ENCODE data around the gene SOCS2.

Gene SOCS2

DNA sequence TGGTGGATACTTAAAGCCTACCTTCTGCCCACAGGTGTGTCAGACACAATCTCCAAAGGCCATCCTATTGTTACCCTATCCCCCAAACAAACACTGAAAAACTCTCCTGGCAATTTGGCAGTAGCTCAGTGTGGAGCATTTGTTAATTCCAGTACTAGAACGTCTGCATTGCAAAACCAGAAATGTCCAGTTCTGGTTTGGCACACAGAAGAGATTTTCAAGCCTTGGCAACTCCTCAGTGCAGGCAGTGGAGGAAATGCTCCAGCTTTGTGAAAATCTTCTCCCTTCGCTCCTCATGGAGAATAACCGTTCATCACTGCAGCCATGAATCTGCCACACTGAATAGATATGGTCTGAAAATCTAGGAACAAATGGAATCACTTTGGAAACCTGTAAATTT, 5.3 kb upstream of the SOCS2 start:
- no peak overlapping the region for H3K27ac ChIP-seq (ENCODE audit: low read depth, low read length)
- peaks cover under 1 to 3% of the 10 kb centered on the region in 2 donors for H3K4me1 ChIP-seq (ENCODE audit: control insufficient read depth in 1 of 2, insufficient read depth in 2 of 2, low read length in 2 of 2)
- H3K4me3 ChIP-seq (ENCODE audit: low read depth in 1 of 2, low read length in 2 of 2), result no peak overlapping the region
- H3K36me3 ChIP-seq (ENCODE audit: control insufficient read depth in 1 of 2, insufficient read depth in 2 of 2, low read length in 2 of 2), result no peaks in the 10 kb centered on the region
- H3K27me3 ChIP-seq (ENCODE audit: control insufficient read depth in 1 of 2, insufficient read depth in 2 of 2, low read length in 2 of 2), result no peaks in the 10 kb centered on the region
- H3K9ac ChIP-seq (ENCODE audit: low read depth in 1 of 2, low read length in 2 of 2), result no peak overlapping the region
- no peaks in the 10 kb centered on the region for H3K9me3 ChIP-seq (ENCODE audit: control insufficient read depth in 1 of 2, low read length in 2 of 2)

DNA sequence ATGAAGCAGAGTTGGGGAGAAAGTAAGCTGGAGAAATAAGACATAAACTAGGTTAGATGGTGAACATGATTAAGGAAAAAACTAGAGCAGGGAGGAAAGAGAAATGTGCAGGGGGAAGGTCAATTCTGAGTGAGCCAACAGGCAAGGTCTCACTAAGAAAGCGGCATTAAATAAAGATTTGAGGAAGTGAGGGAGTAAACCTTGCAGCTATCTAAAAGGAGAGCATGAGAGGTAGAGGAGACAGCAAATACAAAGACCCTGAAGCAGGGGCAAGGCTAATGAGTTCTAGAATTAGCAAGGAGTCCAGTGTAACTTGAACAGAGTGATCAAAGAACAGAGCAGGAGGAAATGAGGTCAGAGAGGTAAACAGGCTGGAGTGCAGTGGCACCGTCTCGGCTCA, 4.4 kb upstream of the SOCS2 start:
- Histone ChIP-seq H3K9ac (ENCODE audit: low read depth in 1 of 2, low read length in 2 of 2) (no peak overlapping the region), H3K9me3 (ENCODE audit: control insufficient read depth in 1 of 2, low read length in 2 of 2) (no peaks in the 10 kb centered on the region), H3K27ac (ENCODE audit: low read depth, low read length) (no peak overlapping the region), H3K4me1 (ENCODE audit: control insufficient read depth in 1 of 2, insufficient read depth in 2 of 2, low read length in 2 of 2) (peaks cover 6 to 10% of the 10 kb centered on the region in 2 donors), H3K27me3 (ENCODE audit: control insufficient read depth in 1 of 2, insufficient read depth in 2 of 2, low read length in 2 of 2) (peaks cover 3 to 8% of the 10 kb centered on the region in 2 donors), H3K36me3 (ENCODE audit: control insufficient read depth in 1 of 2, insufficient read depth in 2 of 2, low read length in 2 of 2) (no peaks in the 10 kb centered on the region), H3K4me3 (ENCODE audit: low read depth in 1 of 2, low read length in 2 of 2) (no peak overlapping the region)

DNA sequence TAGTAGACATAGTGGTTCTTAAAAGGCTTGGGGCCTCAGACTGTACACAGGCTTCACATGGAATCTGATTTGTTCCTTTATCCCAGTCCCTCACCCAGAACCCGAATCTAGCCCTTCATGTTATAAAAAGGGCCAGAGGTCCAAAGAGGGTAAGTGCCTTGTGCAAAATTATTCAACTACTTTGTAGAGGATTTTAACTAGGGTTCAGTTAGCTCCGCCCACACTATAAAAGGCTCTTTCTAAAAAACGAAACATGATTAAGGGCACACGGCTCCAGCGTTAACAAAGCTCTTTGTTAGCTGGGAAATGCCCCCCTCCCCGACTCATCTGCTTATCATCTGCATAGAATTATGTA, 3.2 kb upstream of the SOCS2 start:
- Histone ChIP-seq H3K9ac (ENCODE audit: low read depth in 1 of 2, low read length in 2 of 2) (peak overlapping the region in 1 of 2 donors; percentile 24), H3K4me1 (ENCODE audit: control insufficient read depth in 1 of 2, insufficient read depth in 2 of 2, low read length in 2 of 2) (peaks cover 8 to 19% of the 10 kb centered on the region in 2 donors), H3K4me3 (ENCODE audit: low read depth in 1 of 2, low read length in 2 of 2) (peak overlapping the region; percentile 78 to 95), H3K36me3 (ENCODE audit: control insufficient read depth in 1 of 2, insufficient read depth in 2 of 2, low read length in 2 of 2) (no peaks in the 10 kb centered on the region), H3K27ac (ENCODE audit: low read depth, low read length) (no peak overlapping the region), H3K27me3 (ENCODE audit: control insufficient read depth in 1 of 2, insufficient read depth in 2 of 2, low read length in 2 of 2) (peaks cover 3 to 8% of the 10 kb centered on the region in 2 donors), H3K9me3 (ENCODE audit: control insufficient read depth in 1 of 2, low read length in 2 of 2) (no peaks in the 10 kb centered on the region)

DNA sequence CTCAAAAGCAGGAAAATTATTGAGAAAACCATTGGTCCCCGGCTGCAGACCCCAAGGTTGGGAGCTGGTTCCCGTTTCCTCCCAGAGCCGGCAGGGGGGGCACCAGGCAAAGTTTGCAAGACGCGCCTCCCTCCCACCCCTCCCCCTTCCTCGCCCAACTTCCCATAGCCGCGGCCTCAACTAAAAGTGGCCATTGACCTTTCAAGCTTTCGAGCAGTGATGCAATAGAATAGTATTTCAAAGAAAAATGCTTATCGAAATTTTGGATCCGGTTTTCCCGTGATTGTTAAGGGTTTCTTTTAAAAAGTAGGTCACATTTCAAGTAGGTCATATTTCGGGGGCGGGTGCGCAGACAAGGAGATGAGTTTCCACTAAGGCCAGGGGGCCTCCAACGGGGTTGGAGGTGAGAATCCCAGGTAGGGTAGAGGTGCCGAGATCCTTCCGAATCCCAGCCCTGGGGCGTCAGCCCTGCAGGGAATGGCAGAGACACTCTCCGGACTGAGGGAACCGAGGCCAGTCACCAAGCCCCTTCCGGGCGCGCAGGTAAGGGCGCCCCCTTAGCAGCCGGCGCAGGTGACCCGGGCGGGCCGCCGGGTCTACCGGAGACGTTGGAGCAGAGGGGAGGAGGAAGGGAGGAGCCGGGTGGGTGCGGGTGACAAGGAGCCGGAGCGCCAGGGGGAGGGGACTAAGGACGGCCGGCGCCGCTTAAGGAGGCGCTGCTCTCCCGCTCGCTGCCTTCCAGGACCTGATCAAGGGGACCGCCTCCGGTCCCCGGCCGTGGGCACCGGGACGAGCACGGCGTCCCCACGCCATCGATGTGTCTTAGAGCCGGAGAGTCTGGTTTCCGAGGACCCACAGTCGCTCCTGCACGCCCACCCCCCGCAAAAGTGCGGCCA, 2.6 kb upstream of the SOCS2 start:
- Histone ChIP-seq H3K4me1 (ENCODE audit: control insufficient read depth in 1 of 2, insufficient read depth in 2 of 2, low read length in 2 of 2) (peaks cover 8 to 19% of the 10 kb centered on the region in 2 donors), H3K27ac (ENCODE audit: low read depth, low read length) (peak overlapping the region; percentile 96)

DNA sequence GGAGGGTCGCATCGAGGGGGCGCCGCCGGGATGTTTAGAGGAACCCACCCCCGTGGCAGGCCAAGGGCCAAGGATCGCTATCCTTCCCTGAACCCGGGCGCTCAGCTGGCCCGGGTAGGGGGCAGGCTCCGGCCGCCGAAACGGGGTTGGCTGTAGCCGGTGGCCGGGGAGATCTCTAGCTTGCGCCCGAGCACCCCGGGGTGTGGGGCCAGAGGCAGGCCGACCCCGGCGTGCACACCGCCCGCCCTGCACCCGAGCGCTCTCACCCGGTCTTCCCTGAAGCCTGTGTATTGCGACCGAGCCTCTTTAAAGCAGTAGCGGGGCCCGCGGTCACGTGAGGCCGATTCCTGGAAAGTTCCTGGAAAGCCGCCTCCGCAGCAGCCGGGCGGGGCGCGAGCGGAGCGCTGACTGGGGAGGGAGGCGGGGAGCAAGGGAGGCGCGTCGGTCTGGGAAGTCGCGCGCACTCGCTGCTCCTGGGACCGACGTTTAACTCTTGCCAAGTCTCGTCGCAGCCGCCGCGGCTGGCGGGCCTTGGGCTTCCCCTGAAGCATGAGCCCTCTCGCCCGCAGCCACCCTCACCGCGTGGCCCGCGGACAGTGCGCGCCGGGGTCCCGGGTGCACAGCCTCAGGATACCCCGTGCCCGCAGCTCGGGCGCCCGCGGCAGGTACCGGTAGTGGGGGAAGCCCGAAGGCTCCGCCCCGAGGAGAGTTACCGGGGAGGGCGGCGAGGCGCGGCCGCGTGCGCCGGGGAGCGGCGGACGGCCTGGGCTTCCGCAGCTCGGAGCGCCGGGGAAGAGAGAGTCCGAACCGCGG, 1.7 kb upstream of the SOCS2 start:
- no peaks in the 10 kb centered on the region for H3K9me3 ChIP-seq (ENCODE audit: control insufficient read depth in 1 of 2, low read length in 2 of 2)
- peak overlapping the region; percentile 78 to 95 for H3K4me3 ChIP-seq (ENCODE audit: low read depth in 1 of 2, low read length in 2 of 2)
- peak overlapping the region; percentile 83 to 84 for H3K9ac ChIP-seq (ENCODE audit: low read depth in 1 of 2, low read length in 2 of 2)
- peaks cover 3 to 8% of the 10 kb centered on the region in 2 donors for H3K27me3 ChIP-seq (ENCODE audit: control insufficient read depth in 1 of 2, insufficient read depth in 2 of 2, low read length in 2 of 2)
- H3K36me3 ChIP-seq (ENCODE audit: control insufficient read depth in 1 of 2, insufficient read depth in 2 of 2, low read length in 2 of 2), result peaks cover 6% of the 10 kb centered on the region in 2 donors
- H3K27ac ChIP-seq (ENCODE audit: low read depth, low read length), result peak overlapping the region; percentile 96
- H3K4me1 ChIP-seq (ENCODE audit: control insufficient read depth in 1 of 2, insufficient read depth in 2 of 2, low read length in 2 of 2), result peaks cover 8 to 19% of the 10 kb centered on the region in 2 donors

More for the DNA sequence above, 2.6 kb upstream of the SOCS2 start:
- Histone ChIP-seq H3K36me3 (ENCODE audit: control insufficient read depth in 1 of 2, insufficient read depth in 2 of 2, low read length in 2 of 2) (no peaks in the 10 kb centered on the region), H3K9me3 (ENCODE audit: control insufficient read depth in 1 of 2, low read length in 2 of 2) (no peaks in the 10 kb centered on the region), H3K4me3 (ENCODE audit: low read depth in 1 of 2, low read length in 2 of 2) (peak overlapping the region; percentile 78 to 95), H3K9ac (ENCODE audit: low read depth in 1 of 2, low read length in 2 of 2) (peak overlapping the region; percentile 82 to 84), H3K27me3 (ENCODE audit: control insufficient read depth in 1 of 2, insufficient read depth in 2 of 2, low read length in 2 of 2) (peaks cover 3 to 8% of the 10 kb centered on the region in 2 donors)

DNA sequence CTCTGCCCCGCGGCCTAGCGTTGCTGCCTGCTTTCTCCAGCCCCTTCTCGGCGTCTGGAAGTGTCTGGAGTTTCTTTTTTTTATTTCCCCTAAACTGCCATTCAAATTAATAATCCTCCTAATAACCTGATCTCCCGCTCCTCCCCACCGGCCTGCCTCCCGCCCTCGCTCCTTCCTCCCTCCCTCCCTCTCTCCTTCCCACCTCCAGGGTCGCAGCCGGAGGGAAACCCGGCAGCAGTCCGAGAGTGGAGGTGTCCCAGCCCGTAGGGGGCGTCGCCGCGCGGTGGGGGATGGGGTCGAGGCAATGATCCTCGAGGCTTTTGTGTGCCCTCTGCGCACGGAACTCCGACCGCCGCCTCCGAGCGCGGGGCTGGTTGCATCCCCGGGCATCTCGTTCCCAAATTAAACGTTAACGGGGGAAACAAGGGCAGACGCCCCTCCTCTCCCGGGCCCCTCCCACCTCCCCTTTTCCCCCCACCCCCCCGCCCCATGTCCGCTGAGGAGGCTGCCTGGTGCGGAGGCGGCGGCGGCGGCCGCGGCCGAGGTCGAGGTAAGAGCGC, 1.0 kb upstream of the SOCS2 start:
- H3K4me3 ChIP-seq (ENCODE audit: low read depth in 1 of 2, low read length in 2 of 2), result peak overlapping the region; percentile 78 to 95
- H3K27ac ChIP-seq (ENCODE audit: low read depth, low read length), result peak overlapping the region; percentile 96
- H3K9ac ChIP-seq (ENCODE audit: low read depth in 1 of 2, low read length in 2 of 2), result peak overlapping the region; percentile 82 to 83
- H3K4me1 ChIP-seq (ENCODE audit: control insufficient read depth in 1 of 2, insufficient read depth in 2 of 2, low read length in 2 of 2), result peaks cover 8 to 19% of the 10 kb centered on the region in 2 donors
- no peaks in the 10 kb centered on the region for H3K9me3 ChIP-seq (ENCODE audit: control insufficient read depth in 1 of 2, low read length in 2 of 2)
- peaks cover 7 to 10% of the 10 kb centered on the region in 2 donors for H3K36me3 ChIP-seq (ENCODE audit: control insufficient read depth in 1 of 2, insufficient read depth in 2 of 2, low read length in 2 of 2)
- H3K27me3 ChIP-seq (ENCODE audit: control insufficient read depth in 1 of 2, insufficient read depth in 2 of 2, low read length in 2 of 2), result peaks cover 3 to 8% of the 10 kb centered on the region in 2 donors

DNA sequence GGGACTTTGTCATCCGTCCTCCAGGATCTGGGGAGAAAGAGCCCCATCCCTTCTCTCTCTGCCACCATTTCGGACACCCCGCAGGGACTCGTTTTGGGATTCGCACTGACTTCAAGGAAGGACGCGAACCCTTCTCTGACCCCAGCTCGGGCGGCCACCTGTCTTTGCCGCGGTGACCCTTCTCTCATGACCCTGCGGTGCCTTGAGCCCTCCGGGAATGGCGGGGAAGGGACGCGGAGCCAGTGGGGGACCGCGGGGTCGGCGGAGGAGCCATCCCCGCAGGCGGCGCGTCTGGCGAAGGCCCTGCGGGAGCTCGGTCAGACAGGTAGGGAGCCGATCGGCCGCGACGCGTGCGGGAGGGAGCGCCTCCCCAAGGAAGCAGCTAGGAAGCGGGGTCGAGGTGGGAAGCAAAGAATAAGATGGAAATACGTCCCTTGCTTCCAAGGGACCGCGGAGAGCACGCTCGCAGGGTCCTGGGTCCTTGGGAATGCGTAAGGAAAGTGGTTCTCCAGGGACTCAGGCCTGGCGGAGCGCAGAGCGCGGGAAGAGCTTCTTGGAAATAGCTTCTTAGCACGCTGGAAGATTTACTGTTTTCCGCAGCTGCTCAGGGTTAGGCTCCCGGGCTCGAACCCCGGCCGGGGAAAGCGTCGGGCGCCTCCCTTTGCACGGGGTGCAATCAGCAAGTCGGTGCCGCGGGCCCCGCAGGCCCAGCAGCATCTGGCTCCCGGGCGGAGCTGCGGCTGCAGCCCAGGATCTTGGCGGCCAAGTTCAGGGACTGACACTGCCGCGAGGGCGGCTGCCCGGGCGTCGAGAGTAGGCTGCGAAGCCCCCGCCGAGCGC, 457 bp downstream of the SOCS2 start:
- Histone ChIP-seq H3K36me3 (ENCODE audit: control insufficient read depth in 1 of 2, insufficient read depth in 2 of 2, low read length in 2 of 2) (peaks cover 7 to 10% of the 10 kb centered on the region in 2 donors), H3K27ac (ENCODE audit: low read depth, low read length) (peak overlapping the region; percentile 70), H3K9me3 (ENCODE audit: control insufficient read depth in 1 of 2, low read length in 2 of 2) (no peaks in the 10 kb centered on the region), H3K27me3 (ENCODE audit: control insufficient read depth in 1 of 2, insufficient read depth in 2 of 2, low read length in 2 of 2) (peaks cover 3 to 8% of the 10 kb centered on the region in 2 donors), H3K4me1 (ENCODE audit: control insufficient read depth in 1 of 2, insufficient read depth in 2 of 2, low read length in 2 of 2) (peaks cover 8 to 19% of the 10 kb centered on the region in 2 donors), H3K4me3 (ENCODE audit: low read depth in 1 of 2, low read length in 2 of 2) (peak overlapping the region; percentile 78 to 93), H3K9ac (ENCODE audit: low read depth in 1 of 2, low read length in 2 of 2) (peak overlapping the region; percentile 71 to 82)

DNA sequence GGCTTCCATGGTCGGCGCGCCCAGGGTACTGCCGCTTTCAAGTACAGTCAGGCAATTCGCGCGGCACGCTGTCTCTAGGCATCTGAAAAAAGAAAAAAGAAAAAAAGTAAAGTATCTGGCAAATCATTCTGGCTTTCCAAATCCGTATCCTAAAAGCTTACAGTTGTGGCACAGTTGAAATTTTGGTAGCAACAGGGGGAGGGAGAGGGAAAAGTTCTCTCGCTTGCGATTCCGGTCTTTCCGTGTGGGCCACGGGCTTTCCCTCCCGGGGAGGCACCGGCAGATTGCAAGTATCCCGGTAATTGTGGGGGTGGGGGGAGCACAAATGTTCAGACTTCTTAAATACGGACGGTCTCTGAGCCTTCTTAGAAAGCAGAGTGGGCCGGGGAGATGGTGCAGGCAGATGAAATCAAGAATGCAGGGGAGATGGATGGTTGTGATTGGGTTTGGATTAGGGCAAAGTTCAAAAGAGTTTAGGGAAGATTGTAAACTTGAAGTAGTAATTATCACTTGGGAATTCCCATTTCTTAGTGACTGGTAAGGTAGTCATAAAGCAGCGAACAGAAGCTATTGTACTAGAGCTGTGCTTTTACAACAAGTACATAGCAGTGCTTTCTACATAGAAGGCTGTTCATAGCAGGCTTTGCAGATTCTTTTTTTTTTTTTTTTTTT, 1.2 kb downstream of the SOCS2 start:
- Histone ChIP-seq H3K36me3 (ENCODE audit: control insufficient read depth in 1 of 2, insufficient read depth in 2 of 2, low read length in 2 of 2) (peaks cover 7 to 10% of the 10 kb centered on the region in 2 donors), H3K9ac (ENCODE audit: low read depth in 1 of 2, low read length in 2 of 2) (peak overlapping the region; percentile 71 to 82), H3K4me3 (ENCODE audit: low read depth in 1 of 2, low read length in 2 of 2) (peak overlapping the region; percentile 78 to 93), H3K4me1 (ENCODE audit: control insufficient read depth in 1 of 2, insufficient read depth in 2 of 2, low read length in 2 of 2) (peaks cover 8 to 19% of the 10 kb centered on the region in 2 donors), H3K27ac (ENCODE audit: low read depth, low read length) (peak overlapping the region; percentile 6), H3K27me3 (ENCODE audit: control insufficient read depth in 1 of 2, insufficient read depth in 2 of 2, low read length in 2 of 2) (peaks cover 3 to 8% of the 10 kb centered on the region in 2 donors), H3K9me3 (ENCODE audit: control insufficient read depth in 1 of 2, low read length in 2 of 2) (no peaks in the 10 kb centered on the region)

DNA sequence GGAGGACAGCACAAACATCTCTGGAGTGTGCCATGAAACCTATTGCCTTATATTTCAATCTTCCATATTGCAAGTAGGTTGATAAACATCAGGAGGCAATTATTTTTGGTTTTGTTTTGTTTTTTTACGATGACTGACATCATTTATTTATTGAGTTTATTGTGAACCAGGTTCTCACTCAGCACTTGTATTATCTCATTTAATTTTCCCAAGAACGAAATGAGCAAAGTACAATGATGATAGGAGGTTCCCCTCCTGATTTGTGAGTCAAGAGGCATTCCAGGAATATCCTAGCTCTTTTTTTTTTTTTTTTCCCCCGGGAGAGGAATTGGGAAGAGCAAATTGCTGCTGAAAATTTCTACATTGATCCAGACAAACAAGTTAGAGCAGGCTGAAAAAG, 4.7 kb downstream of the SOCS2 start:
- Histone ChIP-seq H3K27ac (ENCODE audit: low read depth, low read length) (no peak overlapping the region), H3K4me3 (ENCODE audit: low read depth in 1 of 2, low read length in 2 of 2) (no peak overlapping the region), H3K36me3 (ENCODE audit: control insufficient read depth in 1 of 2, insufficient read depth in 2 of 2, low read length in 2 of 2) (peaks cover 7 to 10% of the 10 kb centered on the region in 2 donors), H3K27me3 (ENCODE audit: control insufficient read depth in 1 of 2, insufficient read depth in 2 of 2, low read length in 2 of 2) (peaks cover 3 to 8% of the 10 kb centered on the region in 2 donors), H3K9ac (ENCODE audit: low read depth in 1 of 2, low read length in 2 of 2) (no peak overlapping the region), H3K9me3 (ENCODE audit: control insufficient read depth in 1 of 2, low read length in 2 of 2) (no peaks in the 10 kb centered on the region), H3K4me1 (ENCODE audit: control insufficient read depth in 1 of 2, insufficient read depth in 2 of 2, low read length in 2 of 2) (peaks cover 4 to 18% of the 10 kb centered on the region in 2 donors)

Measured in duodenal mucosa (tissue), 2 donors.